SU-DHL-6 (cell line): ENCODE measurements around the gene GRIN2D.
"Not testable (repeated sequence)": the region's sequence is repeated elsewhere in the genome, so short reads cannot be mapped to it uniquely, and the experiment has no call there.

Experiments used
- H2AFZ ChIP-seq: fragments of 200-600 bp; sonication (generic); 2 replicates; pipeline ENCODE4 v1.6.1; 2014; ENCODE audit warnings: low read depth, mild to moderate bottlenecking, moderate library complexity, mixed read lengths, antibody characterized with exemption, low read length; ENCODE audit not compliant: severe bottlenecking
- H3F3A ChIP-seq: fragments of 200-600 bp; shearing (Covaris generic); 2 replicates; pipeline ENCODE4 v1.6.0; 2016; ENCODE audit warnings: antibody characterized with exemption, mild to moderate bottlenecking; ENCODE audit not compliant: insufficient read depth
- H3K27ac ChIP-seq: fragments of 200-600 bp; sonication (generic); 2 replicates; pipeline ENCODE4 v1.5.1; 2016; ENCODE audit warnings: low read depth, mild to moderate bottlenecking, low read length, moderate library complexity, mixed read lengths
- H3K27me3 ChIP-seq: fragments of 200-600 bp; sonication (generic), shearing (Covaris generic); 2 replicates; pipeline ENCODE4 v1.6.0; 2014; ENCODE audit warnings: mild to moderate bottlenecking, low read length
- H3K36me3 ChIP-seq: fragments of 200-600 bp; sonication (generic); 2 replicates; pipeline ENCODE4 v1.6.1; 2014; ENCODE audit warnings: mild to moderate bottlenecking, low read length, mixed read lengths
- H3K4me2 ChIP-seq: fragments of 300-600, 200-600 bp; shearing (Covaris generic), sonication (generic); 2 replicates; pipeline ENCODE4 v1.6.0; 2014; ENCODE audit warnings: low read length, low read depth, mild to moderate bottlenecking; ENCODE audit not compliant: poor library complexity, severe bottlenecking
- H3K4me3 ChIP-seq: fragments of 200-600 bp; sonication (generic); 2 replicates; pipeline ENCODE4 v1.5.1; 2014; ENCODE audit warnings: antibody characterized with exemption, low read length, mild to moderate bottlenecking, mixed read lengths; ENCODE audit not compliant: insufficient read depth, poor library complexity, severe bottlenecking
- H3K79me2 ChIP-seq: fragments of 200-600 bp; sonication (generic); 2 replicates; pipeline ENCODE4 v1.6.1; 2014; ENCODE audit warnings: mild to moderate bottlenecking, low read length, moderate library complexity; ENCODE audit not compliant: insufficient read depth
- H3K9ac ChIP-seq: fragments of 200-600 bp; sonication (generic); 2 replicates; pipeline ENCODE4 v1.7.0; 2014; ENCODE audit warnings: mild to moderate bottlenecking, low read length
- H3K9me2 ChIP-seq: fragments of 200-600 bp; sonication (generic); replicated peaks from 2 replicates; pipeline ENCODE4 v1.6.1; 2014; ENCODE audit warnings: low read length; ENCODE audit not compliant: insufficient read depth
- H3K9me3 ChIP-seq: fragments of 200-600 bp; sonication (generic); 2 replicates; pipeline ENCODE4 v1.6.1; 2014; ENCODE audit warnings: low read length, mixed read lengths; ENCODE audit not compliant: insufficient read depth
- H4K20me1 ChIP-seq: fragments of 200-600 bp; sonication (generic); 2 replicates; pipeline ENCODE4 v1.6.1; 2014; ENCODE audit warnings: low read depth, mild to moderate bottlenecking, antibody characterized with exemption, low read length, moderate library complexity, mixed read lengths
- CTCF ChIP-seq: fragments of 200-600 bp; sonication (generic); IDR thresholded peaks from one replicate; pipeline ENCODE4 v1.5.1; 2017; ENCODE audit warnings: antibody characterized with exemption, mild to moderate bottlenecking, low read length, moderate library complexity; ENCODE audit not compliant: insufficient read depth, poor library complexity, severe bottlenecking
- EZH2phosphoT487 ChIP-seq: fragments of 200-600 bp; sonication (generic), shearing (Covaris generic); conservative IDR thresholded peaks from 2 replicates; pipeline ENCODE4 v1.6.1; 2018; ENCODE audit warnings: mild to moderate bottlenecking, antibody characterized with exemption, low read length, moderate library complexity, mixed read lengths

The GRIN2D gene

GRCh38 chr19:48371367-48371766, 22.1 kb upstream of the GRIN2D start:
- H3K27me3 ChIP-seq: no peaks in the 10 kb centered on the region
- no peak overlapping the region for H3K4me3 ChIP-seq
- H3K4me2 ChIP-seq: no peak overlapping the region
- no peaks in the 10 kb centered on the region for H4K20me1 ChIP-seq
- no peaks in the 10 kb centered on the region for H3F3A ChIP-seq
- no peaks in the 10 kb centered on the region for H3K36me3 ChIP-seq
- no peak for TF ChIP-seq EZH2phosphoT487
- TF ChIP-seq CTCF: no peak
- H2AFZ ChIP-seq: no peak overlapping the region
- no peak overlapping the region for H3K9ac ChIP-seq
- H3K9me2 ChIP-seq: no peaks in the 10 kb centered on the region
- H3K79me2 ChIP-seq: no peaks in the 10 kb centered on the region
- H3K9me3 ChIP-seq: no peaks in the 10 kb centered on the region
- no peak overlapping the region for H3K27ac ChIP-seq

GRCh38 chr19:48371771-48372170, 21.7 kb upstream of the GRIN2D start:
- H3K4me3 ChIP-seq, H3K9ac ChIP-seq, H3K9me3 ChIP-seq, H3K27me3 ChIP-seq, H3K36me3 ChIP-seq, H3F3A ChIP-seq, H3K9me2 ChIP-seq, H3K79me2 ChIP-seq, H2AFZ ChIP-seq, H3K4me2 ChIP-seq, H3K27ac ChIP-seq, H4K20me1 ChIP-seq: not testable (repeated sequence)

- Histone ChIP-seq H3K36me3 (no peaks in the 10 kb centered on the region), H4K20me1 (no peaks in the 10 kb centered on the region), H3K4me3 (no peak overlapping the region), H3K9me2 (no peaks in the 10 kb centered on the region), H3K79me2 (no peaks in the 10 kb centered on the region), H3K4me2 (no peak overlapping the region), H2AFZ (no peak overlapping the region), H3K9me3 (no peaks in the 10 kb centered on the region), H3F3A (no peaks in the 10 kb centered on the region), H3K27me3 (no peaks in the 10 kb centered on the region), H3K9ac (no peak overlapping the region), H3K27ac (no peak overlapping the region)
- TF ChIP-seq CTCF (no peak), EZH2phosphoT487 (no peak)
These were observed 20.6 kb upstream of the GRIN2D start for GRCh38 chr19:48372904-48373303.

GRCh38 chr19:48373567-48373966, 19.9 kb upstream of the GRIN2D start:
- H3K36me3 ChIP-seq: no peaks in the 10 kb centered on the region
- H3K9me2 ChIP-seq: no peaks in the 10 kb centered on the region
- H3K4me3 ChIP-seq: no peak overlapping the region
- no peak overlapping the region for H3K9ac ChIP-seq
- no peaks in the 10 kb centered on the region for H3K27me3 ChIP-seq
- no peaks in the 10 kb centered on the region for H3K79me2 ChIP-seq
- no peak for TF ChIP-seq EZH2phosphoT487
- no peak for TF ChIP-seq CTCF
- H2AFZ ChIP-seq: no peak overlapping the region
- H3F3A ChIP-seq: no peaks in the 10 kb centered on the region
- H3K4me2 ChIP-seq: no peak overlapping the region
- no peaks in the 10 kb centered on the region for H3K9me3 ChIP-seq
- no peak overlapping the region for H3K27ac ChIP-seq
- no peaks in the 10 kb centered on the region for H4K20me1 ChIP-seq
